Dermis blood vessel endothelial cell (primary cell): ENCODE data around the gene PRKCB. TPM values are rescaled to one million over a fixed set of nuclear protein-coding genes. Genes with fewer than 3 reads are reported as not detected.
"Not testable (repeated sequence)": the region's sequence is repeated elsewhere in the genome, so short reads cannot be mapped to it uniquely, and the experiment has no call there.

Experiments
- DNase-seq: peaks from one replicate; pipeline ENCODE4 v3.0.0; 2010
- total RNA-seq: library from RNA; depleted of rRNA; stranded (reverse); fragments of >200 nt; gene quantifications from 2 replicates; pipeline ENCODE4 v1.2.3, GENCODE V29; 2014

Gene PRKCB
- total RNA-seq, 1 donor from 2014 or later = not detected

GRCh38 chr16:23902748-23903414, 67.1 kb downstream of the PRKCB start:
- DNase-seq = no peak

- DNase-seq = no peak
These were observed 69.2 kb downstream of the PRKCB start for GRCh38 chr16:23905027-23905426.

- DNase-seq = no peak
These were observed 71.7 kb downstream of the PRKCB start for GRCh38 chr16:23907457-23907902.

GRCh38 chr16:23907903-23908302, 72.1 kb downstream of the PRKCB start:
- DNase-seq = no peak

GRCh38 chr16:23908790-23909189, 73.0 kb downstream of the PRKCB start:
- no peak for DNase-seq

DNA sequence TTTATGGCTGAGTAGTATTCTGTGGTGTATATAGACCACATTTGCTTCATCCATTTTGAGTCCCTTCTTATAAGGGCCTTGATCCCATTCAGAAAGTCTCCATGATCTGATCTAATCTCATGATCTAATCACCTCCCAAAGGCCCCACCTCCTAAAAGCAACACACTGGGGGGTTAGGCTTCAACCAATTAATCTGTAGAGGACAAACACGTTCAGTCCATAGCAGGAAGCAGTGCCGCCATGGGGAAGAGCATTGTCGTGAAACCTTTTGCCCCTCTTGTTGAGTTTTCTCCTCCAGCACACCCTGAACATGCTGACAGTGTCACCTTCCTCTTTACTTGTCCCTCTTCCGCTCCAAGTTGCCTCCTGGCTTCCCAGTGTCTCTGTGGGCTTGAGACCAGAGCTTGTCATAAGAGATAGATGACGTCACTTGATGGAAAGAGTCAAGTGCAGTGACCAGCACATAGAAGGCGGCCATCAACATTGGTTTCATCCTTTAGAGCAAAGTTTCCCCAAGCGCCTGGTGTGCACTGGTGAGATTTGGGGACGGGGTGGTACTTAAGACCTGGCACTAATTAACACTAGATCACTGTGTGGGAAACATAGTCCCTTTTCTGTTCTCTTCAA, 74.1 kb downstream of the PRKCB start:
- no peak for DNase-seq

DNA sequence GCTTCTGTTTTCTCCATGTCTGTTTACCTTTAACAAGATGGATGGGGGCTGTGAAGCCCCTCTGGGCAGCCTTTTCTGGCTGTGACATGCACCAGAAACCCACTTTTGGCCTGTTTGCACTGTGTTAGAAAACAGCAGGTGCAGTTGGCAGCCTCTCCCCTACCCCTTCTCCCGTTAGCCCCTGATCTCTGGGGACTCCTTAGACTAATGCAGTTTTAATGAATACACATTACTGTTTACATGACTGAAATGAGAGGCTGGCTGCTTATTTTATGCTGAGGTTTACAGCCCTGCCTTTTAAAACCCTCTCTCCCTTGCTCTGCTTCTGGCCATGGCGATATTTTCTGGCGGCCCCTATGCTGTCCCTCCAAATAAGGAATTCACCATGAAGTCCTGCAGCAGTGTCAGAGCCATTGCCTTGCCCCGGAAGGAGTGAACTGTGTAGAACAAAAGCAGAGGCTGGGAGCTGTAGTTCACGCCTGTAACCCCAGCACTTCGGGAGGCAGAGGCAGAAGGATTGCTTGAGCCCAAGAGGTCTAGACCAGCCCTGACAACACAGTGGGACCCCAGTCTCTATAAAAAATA, 79.3 kb downstream of the PRKCB start:
- no peak for DNase-seq

DNA sequence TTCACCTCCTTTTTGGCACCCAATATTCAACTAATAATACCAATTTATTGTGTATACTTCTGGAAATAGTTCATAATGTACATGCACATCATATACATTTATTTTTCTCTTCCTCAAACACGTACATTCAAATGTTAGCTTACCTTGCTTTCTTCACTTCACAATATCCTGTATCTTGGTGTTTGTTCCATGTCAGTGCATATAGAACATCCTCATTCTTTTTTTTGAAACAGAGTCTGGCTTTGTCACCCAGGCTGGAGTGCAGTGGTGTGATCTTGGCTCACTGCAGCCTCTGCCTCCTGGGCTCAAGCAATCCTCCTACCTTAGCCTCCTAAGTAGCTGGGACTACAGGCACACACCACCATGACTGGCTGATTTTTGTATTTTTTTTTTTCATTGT, 80.8 kb downstream of the PRKCB start:
- DNase-seq = not testable (repeated sequence)

DNA sequence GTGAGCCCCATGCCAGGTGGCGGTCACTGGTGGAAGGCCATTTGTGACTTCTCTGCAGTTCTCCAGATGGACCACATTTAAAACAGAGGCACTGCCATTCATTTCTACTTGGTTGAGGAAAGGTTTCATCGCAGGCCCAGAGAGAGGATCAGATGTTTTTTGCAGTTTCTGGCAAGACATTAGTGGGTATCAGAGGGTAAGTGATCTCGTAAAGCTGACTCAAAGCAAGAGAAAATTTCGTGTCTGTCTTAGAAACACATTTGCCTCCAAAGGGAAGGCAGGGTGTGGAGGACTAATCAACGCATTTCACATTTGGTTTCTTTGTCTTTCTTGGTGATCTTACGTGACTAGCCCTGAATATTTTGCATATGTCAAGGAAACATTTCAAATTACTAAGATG, 81.8 kb downstream of the PRKCB start:
- DNase-seq = no peak

GRCh38 chr16:23920446-23920845, 84.7 kb downstream of the PRKCB start:
- DNase-seq = no peak

- DNase-seq = no peak
These were observed 85.1 kb downstream of the PRKCB start for GRCh38 chr16:23920899-23921298.

DNA sequence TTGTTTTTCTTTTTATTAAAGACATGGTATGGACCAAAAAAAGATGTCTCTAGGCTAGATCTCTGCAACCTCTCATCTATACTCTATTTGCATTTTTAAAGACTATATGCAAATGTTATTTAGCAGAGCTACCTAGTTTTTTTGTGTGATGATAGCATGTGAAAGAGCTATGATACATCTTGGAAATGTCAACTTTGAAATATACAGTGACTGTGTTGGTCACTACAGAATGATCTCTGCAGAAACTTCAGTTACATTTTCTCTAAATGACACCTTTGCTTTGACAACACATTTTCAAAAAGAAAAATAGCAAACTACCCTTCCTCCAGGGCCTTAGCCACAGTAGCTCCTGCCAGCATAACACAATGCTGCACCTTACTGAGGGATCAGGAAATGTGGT, 86.6 kb downstream of the PRKCB start:
- DNase-seq = no peak

- DNase-seq = no peak
These were observed 88.3 kb downstream of the PRKCB start for GRCh38 chr16:23924128-23924527.

GRCh38 chr16:23927796-23928195, 92.0 kb downstream of the PRKCB start:
- DNase-seq = no peak

GRCh38 chr16:23929237-23929636, 93.5 kb downstream of the PRKCB start:
- no peak for DNase-seq

GRCh38 chr16:23929856-23930255, 94.1 kb downstream of the PRKCB start:
- no peak for DNase-seq

DNA sequence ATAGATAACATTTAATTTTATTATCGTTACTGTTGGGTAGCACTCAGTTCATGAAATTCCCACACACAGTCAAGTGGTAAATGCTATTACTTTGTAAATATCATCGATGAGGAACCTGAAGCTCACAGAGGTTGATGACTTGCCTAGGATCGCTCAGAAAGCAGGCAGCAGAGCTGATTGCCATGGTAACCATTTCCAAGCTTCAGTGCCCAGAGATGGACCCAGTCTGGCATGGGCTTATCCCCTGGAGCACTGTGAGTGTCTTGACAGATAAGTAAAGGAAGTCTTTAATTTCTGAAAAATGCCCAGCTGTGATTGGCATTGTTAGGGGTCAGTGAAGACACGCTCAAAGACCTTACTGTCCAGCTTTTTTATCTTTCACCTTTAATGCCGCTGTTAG, 95.0 kb downstream of the PRKCB start:
- no peak for DNase-seq

DNA sequence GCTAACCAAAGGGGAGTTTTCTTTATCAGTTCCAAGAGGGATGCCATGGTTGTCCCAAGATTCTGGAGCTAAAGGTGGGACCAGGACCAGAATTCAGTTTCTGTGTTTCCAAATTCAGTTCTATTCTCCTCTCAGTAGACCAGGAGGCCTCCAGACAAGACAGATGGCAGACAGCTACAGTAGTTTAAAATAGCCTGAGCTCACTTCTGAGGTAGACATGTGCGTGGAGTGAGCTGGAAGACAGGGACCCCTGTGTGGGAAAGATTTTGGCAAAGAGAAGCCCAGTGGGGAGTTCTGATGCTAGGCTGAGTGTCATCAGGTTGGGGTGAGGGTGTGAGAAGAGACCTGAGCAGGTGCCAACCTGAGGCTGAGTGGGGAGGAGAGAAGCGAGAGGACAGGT, 95.4 kb downstream of the PRKCB start:
- no peak for DNase-seq

GRCh38 chr16:23933650-23934049, 97.9 kb downstream of the PRKCB start:
- not testable (repeated sequence) for DNase-seq

- DNase-seq = no peak
These were observed 98.9 kb downstream of the PRKCB start for GRCh38 chr16:23934610-23935236.

GRCh38 chr16:23940111-23940510, 104.3 kb downstream of the PRKCB start:
- DNase-seq = no peak

DNA sequence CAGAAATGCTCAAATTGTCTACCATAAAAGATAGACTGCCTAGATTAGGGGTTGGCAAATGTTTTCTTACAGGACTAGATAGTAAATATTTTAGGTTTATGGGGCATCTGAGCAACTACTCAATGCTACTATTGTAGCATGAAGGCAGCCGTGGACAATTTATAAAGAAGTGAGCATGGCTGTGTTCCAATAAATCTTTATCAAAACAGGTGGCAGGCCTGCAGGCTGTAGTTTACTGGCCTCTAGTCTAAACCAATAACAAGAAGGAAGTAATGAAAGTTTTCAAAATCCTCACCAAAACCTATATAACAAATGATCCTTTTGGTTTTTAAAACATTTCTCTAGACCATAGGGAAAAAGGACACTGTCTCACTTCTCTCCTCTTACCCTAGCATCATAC, 105.2 kb downstream of the PRKCB start:
- DNase-seq = no peak

DNA sequence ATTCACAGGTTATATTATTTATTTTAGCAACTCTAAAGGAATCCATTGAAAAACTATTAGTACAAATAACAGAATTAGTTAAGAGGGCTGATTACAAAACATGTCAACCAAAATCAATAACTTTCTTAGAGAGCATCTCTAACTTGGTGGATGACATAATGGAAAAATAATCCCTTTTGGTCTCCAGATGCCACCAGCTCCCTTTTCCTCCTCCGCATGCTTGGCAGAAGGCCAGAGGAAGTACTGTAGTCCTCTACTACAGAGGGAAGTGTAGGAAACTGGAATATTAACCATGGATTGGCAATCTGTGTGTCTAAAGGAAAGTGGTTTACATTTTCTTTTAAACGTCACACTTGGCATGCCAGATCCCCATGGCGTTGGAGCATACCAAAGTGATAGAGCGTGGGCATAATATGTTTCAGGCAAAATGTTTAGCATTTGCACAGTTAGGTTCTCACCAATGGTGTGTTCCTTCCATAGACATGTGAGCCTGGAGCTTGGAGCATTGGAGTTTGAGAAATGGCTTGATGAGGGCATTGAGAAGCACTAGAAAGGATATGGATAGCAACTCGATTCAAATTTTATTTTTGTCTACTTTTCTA, 106.3 kb downstream of the PRKCB start:
- DNase-seq = no peak
